H9 (cell line): ENCODE results near the gene UPF2. TPM values are rescaled to one million over a fixed set of nuclear protein-coding genes. Genes with fewer than 3 reads are reported as not detected.
"Not testable (repeated sequence)": the region's sequence is repeated elsewhere in the genome, so short reads cannot be mapped to it uniquely, and the experiment has no call there.

Source experiments
- DNase-seq: peaks from one replicate; pipeline ENCODE4 v3.0.0-alpha.2; 2017
- H2AFZ ChIP-seq: one replicate; pipeline ENCODE4 v1.6.1; 2013; ENCODE audit warnings: mild to moderate bottlenecking, low read length, control low read depth, moderate library complexity
- H2AK5ac ChIP-seq: 2 replicates; pipeline ENCODE4 v1.6.1; 2013; ENCODE audit warnings: low read length, control low read depth, mixed read lengths; ENCODE audit not compliant: insufficient read length
- H2BK120ac ChIP-seq: one replicate; pipeline ENCODE4 v1.6.1; 2013; ENCODE audit warnings: low read depth, mild to moderate bottlenecking, low read length, control low read depth, inconsistent platforms; ENCODE audit not compliant: poor library complexity, severe bottlenecking
- H2BK12ac ChIP-seq: 2 replicates; pipeline ENCODE4 v1.6.1; 2013; ENCODE audit warnings: low read length, control low read depth, mixed read lengths, low read depth; ENCODE audit not compliant: insufficient read length
- H2BK15ac ChIP-seq: 2 replicates; pipeline ENCODE4 v1.6.1; 2013; ENCODE audit warnings: low read depth, low read length, control low read depth
- H2BK20ac ChIP-seq: one replicate; pipeline ENCODE4 v1.6.1; 2013; ENCODE audit warnings: low read depth, mild to moderate bottlenecking, low read length, control low read depth, inconsistent platforms; ENCODE audit not compliant: poor library complexity, severe bottlenecking
- H2BK5ac ChIP-seq: 2 replicates; pipeline ENCODE4 v1.6.1; 2013; ENCODE audit warnings: low read length, control low read depth, mixed read lengths; ENCODE audit not compliant: insufficient read length
- H3K14ac ChIP-seq: 2 replicates; pipeline ENCODE4 v1.6.1; 2013; ENCODE audit warnings: low read length, control low read depth; ENCODE audit not compliant: insufficient read depth
- H3K18ac ChIP-seq: 2 replicates; pipeline ENCODE4 v1.6.1; 2013; ENCODE audit warnings: low read depth, mild to moderate bottlenecking, mixed read lengths, low read length, control low read depth; ENCODE audit not compliant: insufficient read length
- H3K23ac ChIP-seq: 2 replicates; pipeline ENCODE4 v1.6.1; 2013; ENCODE audit warnings: low read length, control low read depth, mixed read lengths, low read depth; ENCODE audit not compliant: insufficient read length
- H3K23me2 ChIP-seq: 2 replicates; pipeline ENCODE4 v1.6.1; 2013; ENCODE audit warnings: low read depth, mild to moderate bottlenecking, mixed read lengths, low read length, control low read depth; ENCODE audit not compliant: insufficient read length, poor library complexity, severe bottlenecking
- H3K27ac ChIP-seq: 2 replicates; pipeline ENCODE4 v1.5.1; 2013; ENCODE audit warnings: low read length, control low read depth, mixed read lengths, low read depth; ENCODE audit not compliant: insufficient read length
- H3K27me3 ChIP-seq: 2 replicates; pipeline ENCODE4 v1.6.1; 2013; ENCODE audit warnings: low read length, control low read depth, inconsistent platforms; ENCODE audit not compliant: insufficient read depth
- H3K4ac ChIP-seq: 2 replicates; pipeline ENCODE4 v1.6.1; 2013; ENCODE audit warnings: low read depth, mild to moderate bottlenecking, control low read depth, inconsistent platforms, low read length, moderate library complexity
- H3K4me1 ChIP-seq: 2 replicates; pipeline ENCODE4 v1.6.1; 2013; ENCODE audit warnings: low read length, control low read depth, inconsistent platforms; ENCODE audit not compliant: insufficient read depth
- H3K4me2 ChIP-seq: 2 replicates; pipeline ENCODE4 v1.6.1; 2013; ENCODE audit warnings: low read length, control low read depth, mixed read lengths; ENCODE audit not compliant: insufficient read length, insufficient read depth
- H3K56ac ChIP-seq: 2 replicates; pipeline ENCODE4 v1.6.1; 2013; ENCODE audit warnings: low read depth, mild to moderate bottlenecking, mixed read lengths, low read length, control low read depth; ENCODE audit not compliant: insufficient read length
- H3K79me1 ChIP-seq: 2 replicates; pipeline ENCODE4 v1.6.1; 2013; ENCODE audit warnings: low read depth, mild to moderate bottlenecking, moderate library complexity, low read length, control low read depth, inconsistent platforms; ENCODE audit not compliant: insufficient read depth, poor library complexity, severe bottlenecking
- H3K79me2 ChIP-seq: 2 replicates; pipeline ENCODE4 v1.6.1; 2013; ENCODE audit warnings: low read length, control low read depth, inconsistent platforms; ENCODE audit not compliant: insufficient read depth
- H3K9ac ChIP-seq: 2 replicates; pipeline ENCODE4 v1.6.1; 2013; ENCODE audit warnings: low read length, control low read depth, mixed read lengths; ENCODE audit not compliant: insufficient read length; ENCODE audit errors: extremely low read depth
- H3K9me3 ChIP-seq: one replicate; pipeline ENCODE4 v1.6.1; 2013; ENCODE audit warnings: low read depth, low read length, inconsistent platforms; ENCODE audit not compliant: control insufficient read depth
- H3T11ph ChIP-seq: one replicate; pipeline ENCODE4 v1.6.1; 2013; ENCODE audit warnings: mild to moderate bottlenecking, low read length, control low read depth, inconsistent platforms
- H4K20me1 ChIP-seq: one replicate; pipeline ENCODE4 v1.6.1; 2013; ENCODE audit not compliant: control insufficient read depth, insufficient read length, insufficient read depth
- H4K5ac ChIP-seq: 2 replicates; pipeline ENCODE4 v1.6.1; 2013; ENCODE audit warnings: low read depth, mild to moderate bottlenecking, mixed read lengths, low read length, control low read depth; ENCODE audit not compliant: insufficient read length
- H4K8ac ChIP-seq: replicated peaks from 2 replicates; pipeline ENCODE4 v1.6.1; 2013; ENCODE audit warnings: low read length, control low read depth, mixed read lengths, low read depth; ENCODE audit not compliant: insufficient read length
- H4K91ac ChIP-seq: 2 replicates; pipeline ENCODE4 v1.6.1; 2013; ENCODE audit warnings: low read depth, mild to moderate bottlenecking, moderate library complexity, mixed read lengths, low read length, control low read depth; ENCODE audit not compliant: insufficient read length
- H3K27ac Mint-ChIP-seq, 3 experiments: 2 replicates in 2 of 3; 3 replicates in 1 of 3; pipeline ENCODE4 v1.8.0; 2020 to 2021; ENCODE audit warnings: mixed read lengths in 3 of 3, mild to moderate bottlenecking in 1 of 3, moderate library complexity in 1 of 3
- H3K27me3 Mint-ChIP-seq: 2 replicates; pipeline ENCODE4 v1.8.0; 2021; ENCODE audit warnings: low read depth, mild to moderate bottlenecking, moderate library complexity, mixed read lengths
- H3K36me3 Mint-ChIP-seq, 3 experiments: 2 replicates in 2 of 3; 3 replicates in 1 of 3; pipeline ENCODE4 v1.8.0; 2020 to 2021; ENCODE audit warnings: low read depth in 3 of 3, mixed read lengths in 3 of 3; ENCODE audit not compliant: insufficient read depth in 1 of 3
- H3K4me1 Mint-ChIP-seq, 2 experiments: 2 replicates each; pipeline ENCODE4 v1.8.0; 2020; ENCODE audit warnings: mixed read lengths in 2 of 2
- H3K4me3 Mint-ChIP-seq, 2 experiments: 2 replicates in 1 of 2; 3 replicates in 1 of 2; pipeline ENCODE4 v1.8.0; 2020 to 2021; ENCODE audit warnings: mild to moderate bottlenecking in 2 of 2, mixed read lengths in 2 of 2, moderate library complexity in 1 of 2
- H3K9me3 Mint-ChIP-seq, 2 experiments: 2 replicates in 1 of 2; 3 replicates in 1 of 2; pipeline ENCODE4 v1.8.0; 2020; ENCODE audit warnings: mild to moderate bottlenecking in 2 of 2, mixed read lengths in 2 of 2, moderate library complexity in 1 of 2
- CTCF ChIP-seq: fragments of 200-600 bp; sonication (generic); conservative IDR thresholded peaks from 3 replicates; pipeline ENCODE4 v1.8.0; 2021; ENCODE audit warnings: antibody characterized with exemption, mild to moderate bottlenecking
- WGBS: extraction: QIAGEN DNeasy Blood & Tissue Kit; methylation state at CpG from one replicate; pipeline ENCODE4 v1.1.7; 2013; ENCODE audit warnings: missing lambda C conversion rate, low lambda C conversion rate, mixed read lengths; ENCODE audit not compliant: insufficient read length; ENCODE audit errors: extremely low coverage; 5-methylcytosine and 5-hydroxymethylcytosine counted together
- total RNA-seq: library from RNA; stranded (reverse); gene quantifications from 2 replicates; pipeline ENCODE4 v1.2.1, GENCODE V29; 2021

Gene UPF2
- total RNA-seq, 1 experiment from 2014 or later = 34.1 TPM

- no peak for TF ChIP-seq CTCF
- Histone ChIP-seq H4K91ac (no peak overlapping the region), H3K27me3 (no peaks in the 10 kb centered on the region), H3K4me2 (no peak overlapping the region), H3K23ac (no peak overlapping the region), H2BK12ac (no peak overlapping the region), H4K20me1 (no peaks in the 10 kb centered on the region), H3T11ph (no peak overlapping the region), H3K79me2 (no peaks in the 10 kb centered on the region), H3K14ac (no peak overlapping the region), H2BK120ac (no peak overlapping the region), H3K56ac (no peak overlapping the region), H2BK20ac (no peak overlapping the region), H4K8ac (no peak overlapping the region), H2AK5ac (no peak overlapping the region), H2BK15ac (no peak overlapping the region), H3K79me1 (no peaks in the 10 kb centered on the region), H3K18ac (no peak overlapping the region), H2BK5ac (no peak overlapping the region), H4K5ac (no peak overlapping the region), H3K4me1 (no peaks in the 10 kb centered on the region), H3K9ac (no peak overlapping the region), H3K9me3 (no peaks in the 10 kb centered on the region), H3K23me2 (no peaks in the 10 kb centered on the region), H3K27ac (no peak overlapping the region), H3K4ac (no peak overlapping the region), H2AFZ (no peak overlapping the region)
- Mint-ChIP-seq H3K9me3 (no peaks in the 10 kb centered on the region; a peak in 2 of 5 replicates), H3K4me1 (no peaks in the 10 kb centered on the region), H3K27me3 (no peaks in the 10 kb centered on the region), H3K27ac (no peak overlapping the region), H3K4me3 (no peak overlapping the region), H3K36me3 (no peaks in the 10 kb centered on the region)
- DNase-seq = no peak
- WGBS = no CpG with 5 or more reads among the region's 22 CpGs
Observed at GRCh38 chr10:11891776-11892486, 150.7 kb downstream of the UPF2 start.

GRCh38 chr10:11889263-11889662 is 153.3 kb downstream of the UPF2 start:
- H3K36me3 Mint-ChIP-seq, H3T11ph ChIP-seq, H3K14ac ChIP-seq, H3K9ac ChIP-seq, H2BK15ac ChIP-seq, H3K23ac ChIP-seq, H3K23me2 ChIP-seq, H2AK5ac ChIP-seq, H3K4ac ChIP-seq, H3K27me3 Mint-ChIP-seq, H2BK20ac ChIP-seq, H3K18ac ChIP-seq, H4K20me1 ChIP-seq, H3K9me3 ChIP-seq, H4K91ac ChIP-seq, H2BK120ac ChIP-seq, H4K8ac ChIP-seq, H3K9me3 Mint-ChIP-seq, H2BK5ac ChIP-seq, H3K27ac ChIP-seq, H3K4me2 ChIP-seq, H4K5ac ChIP-seq, H3K56ac ChIP-seq, H3K27ac Mint-ChIP-seq, H3K79me2 ChIP-seq, H2BK12ac ChIP-seq, H3K79me1 ChIP-seq, H3K4me3 Mint-ChIP-seq, H2AFZ ChIP-seq, DNase-seq, H3K4me1 Mint-ChIP-seq, H3K27me3 ChIP-seq, H3K4me1 ChIP-seq: not testable (repeated sequence)
- no CpG with 5 or more reads among the region's 8 CpGs for WGBS
